Memory B cell (primary cell): ENCODE results near the gene FER1L5.

Experiments used
- ATAC-seq: fragments of 150-1000 bp; cut with Tn5 transposase; 2 replicates; pipeline ENCODE4 v1.10.0; 2021; ENCODE audit warnings: low read depth, mild to moderate bottlenecking, moderate library complexity
- DNase-seq, 2 donors: peaks; one replicate each; pipeline ENCODE4 v3.0.0; 2022; ENCODE audit warnings: low spot score in 2 of 2
- H3K27ac Mint-ChIP-seq: one replicate; pipeline ENCODE4 v1.8.0; 2022; ENCODE audit warnings: mild to moderate bottlenecking, moderate library complexity, mixed read lengths
- H3K27me3 Mint-ChIP-seq: one replicate; pipeline ENCODE4 v1.8.0; 2022; ENCODE audit warnings: mixed read lengths
- H3K36me3 Mint-ChIP-seq: one replicate; pipeline ENCODE4 v1.8.0; 2022; ENCODE audit warnings: mild to moderate bottlenecking, mixed read lengths
- H3K4me1 Mint-ChIP-seq: one replicate; pipeline ENCODE4 v1.8.0; 2022; ENCODE audit warnings: mixed read lengths
- H3K4me3 Mint-ChIP-seq: one replicate; pipeline ENCODE4 v1.8.0; 2022; ENCODE audit warnings: mild to moderate bottlenecking, moderate library complexity, mixed read lengths
- H3K9me3 Mint-ChIP-seq: one replicate; pipeline ENCODE4 v1.8.0; 2022; ENCODE audit warnings: mixed read lengths

Gene FER1L5

DNA sequence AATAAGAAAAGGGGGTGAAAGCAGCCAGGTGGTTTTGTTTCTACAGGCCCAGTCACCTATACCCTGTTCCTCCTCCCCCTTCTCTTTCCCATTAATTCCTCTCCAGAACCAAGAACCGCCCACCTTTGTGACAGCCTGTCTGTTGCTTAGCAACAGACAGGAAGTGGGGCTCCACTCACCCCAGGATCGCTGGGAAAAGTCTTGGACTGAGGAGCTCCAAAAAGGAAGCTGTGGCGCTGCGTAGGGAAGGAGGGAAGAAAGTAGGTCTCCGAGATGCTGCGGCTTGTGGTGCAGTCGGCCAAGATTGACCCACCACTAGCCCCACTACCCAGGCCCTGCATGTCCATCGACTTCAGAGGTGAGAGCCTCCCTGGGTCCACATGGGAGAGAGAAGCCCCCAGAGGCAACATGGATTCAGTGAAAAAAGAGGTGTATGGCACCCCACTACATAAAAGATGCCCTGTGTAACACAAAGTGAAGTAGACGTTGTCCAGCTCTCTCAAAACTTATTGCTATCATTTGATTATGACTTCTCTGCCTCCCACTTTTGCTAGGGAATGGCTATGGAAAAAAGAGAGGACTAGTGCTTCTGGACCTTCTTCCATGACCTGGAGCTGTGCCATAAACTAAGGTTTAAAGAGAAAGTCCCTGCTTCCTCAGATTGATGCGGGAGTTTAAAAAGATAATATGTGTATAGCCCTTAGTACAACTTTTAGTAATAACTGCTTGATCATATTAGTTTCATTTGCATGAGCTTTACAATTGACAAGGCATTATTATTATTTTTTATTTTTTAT is at the start of gene FER1L5:
FER1L5 (plus strand) TSS at position 201 of the 797 bp plus-strand sequence; CDS start at position 274, 73 bp downstream.
- DNase-seq: no peak
- H3K4me1 Mint-ChIP-seq: no peaks in the 10 kb centered on the region
- no peaks in the 10 kb centered on the region for H3K9me3 Mint-ChIP-seq
- no peak within 1 kb of the TSS for H3K27ac Mint-ChIP-seq
- H3K36me3 Mint-ChIP-seq: no peaks in the 10 kb centered on the region
- ATAC-seq: no peak
- H3K4me3 Mint-ChIP-seq: no peak within 1 kb of the TSS
- H3K27me3 Mint-ChIP-seq: peaks cover 1% of the 10 kb centered on the region

GRCh38 chr2:96594282-96594681 is 48.3 kb upstream of the FER1L5 start:
- no peaks in the 10 kb centered on the region for H3K9me3 Mint-ChIP-seq
- DNase-seq: no peak
- peaks cover 40% of the 10 kb centered on the region for H3K36me3 Mint-ChIP-seq
- H3K4me3 Mint-ChIP-seq: no peak overlapping the region
- no peak for ATAC-seq
- no peaks in the 10 kb centered on the region for H3K27me3 Mint-ChIP-seq
- no peak overlapping the region for H3K27ac Mint-ChIP-seq
- peaks cover 4% of the 10 kb centered on the region for H3K4me1 Mint-ChIP-seq

GRCh38 chr2:96594691-96595152 is 47.8 kb upstream of the FER1L5 start:
- DNase-seq (no peak), ATAC-seq (no peak)
- H3K27me3 Mint-ChIP-seq: no peaks in the 10 kb centered on the region
- peaks cover 2% of the 10 kb centered on the region for H3K4me1 Mint-ChIP-seq
- H3K27ac Mint-ChIP-seq: peak overlapping the region; percentile 58
- H3K36me3 Mint-ChIP-seq: peaks cover 40% of the 10 kb centered on the region
- no peaks in the 10 kb centered on the region for H3K9me3 Mint-ChIP-seq
- no peak overlapping the region for H3K4me3 Mint-ChIP-seq

GRCh38 chr2:96596596-96596995 is 46.0 kb upstream of the FER1L5 start:
- no peaks in the 10 kb centered on the region for H3K9me3 Mint-ChIP-seq
- H3K27ac Mint-ChIP-seq: no peak overlapping the region
- DNase-seq (no peak), ATAC-seq (no peak)
- H3K4me1 Mint-ChIP-seq: no peaks in the 10 kb centered on the region
- no peaks in the 10 kb centered on the region for H3K27me3 Mint-ChIP-seq
- H3K4me3 Mint-ChIP-seq: no peak overlapping the region
- peaks cover 45% of the 10 kb centered on the region for H3K36me3 Mint-ChIP-seq

DNA sequence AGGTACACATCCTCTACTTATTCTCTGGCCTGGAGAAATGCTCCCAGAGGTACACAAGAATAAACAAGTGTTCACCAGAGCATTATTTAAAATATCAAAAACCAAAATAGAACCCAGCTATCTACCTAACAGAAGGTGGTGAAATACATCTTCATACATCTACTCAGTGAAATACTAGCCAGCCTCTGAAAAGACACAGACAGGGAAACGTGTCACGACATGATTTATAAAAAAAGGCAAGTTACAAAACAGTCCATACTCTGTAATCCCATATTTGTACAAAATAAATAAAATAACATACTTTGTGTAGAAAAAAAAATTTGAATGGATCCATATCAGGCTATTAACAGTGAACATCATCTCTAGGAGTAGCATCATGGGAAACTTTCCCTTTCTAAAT is 42.6 kb upstream of the FER1L5 start:
- H3K27me3 Mint-ChIP-seq: no peaks in the 10 kb centered on the region
- no peak overlapping the region for H3K27ac Mint-ChIP-seq
- no peak for ATAC-seq

DNA sequence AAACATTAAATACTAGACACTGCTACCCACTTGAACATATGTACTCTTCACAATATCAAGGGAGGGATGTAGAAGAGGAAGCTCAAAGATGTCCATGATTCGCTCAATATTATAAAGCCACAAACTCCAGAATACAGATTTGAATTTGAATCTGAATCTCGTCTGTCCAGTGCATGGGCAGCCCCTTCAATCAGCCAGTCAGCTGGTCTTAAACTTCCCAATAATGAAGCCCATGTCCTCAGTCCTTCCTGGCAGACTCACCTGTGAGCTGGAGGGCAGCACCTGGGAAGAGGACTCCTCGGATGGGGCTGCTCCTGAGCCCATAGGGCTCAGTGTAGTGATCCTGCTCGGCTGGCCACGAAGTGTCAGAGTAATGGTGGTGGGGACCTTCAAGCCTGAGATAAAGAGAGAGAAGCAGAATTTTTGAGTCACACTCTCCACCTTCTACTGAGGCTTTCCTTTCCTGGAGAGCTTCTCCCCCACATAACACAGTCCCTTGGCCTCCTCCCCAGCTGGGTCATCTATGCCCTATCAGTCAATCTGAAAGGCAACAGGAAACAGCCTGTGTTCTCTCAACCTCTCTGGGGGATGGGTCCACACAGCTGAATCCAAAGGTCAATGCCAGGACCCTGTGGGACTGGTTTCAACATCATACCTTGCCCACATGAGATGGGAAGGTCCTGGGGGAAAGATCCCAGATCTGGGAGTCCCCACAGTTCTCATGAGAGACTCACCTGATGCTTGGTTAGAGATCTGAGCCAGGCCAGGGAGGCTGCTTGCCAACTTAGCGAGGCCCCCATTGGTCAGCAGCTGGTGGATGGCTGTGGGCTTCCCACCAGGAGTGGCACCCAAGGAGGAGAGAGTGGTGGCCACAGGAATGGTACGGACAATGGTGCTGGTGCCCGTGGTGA is 40.9 kb upstream of the FER1L5 start:
- H3K4me3 Mint-ChIP-seq: no peak overlapping the region
- peaks cover 43% of the 10 kb centered on the region for H3K36me3 Mint-ChIP-seq
- H3K4me1 Mint-ChIP-seq: no peaks in the 10 kb centered on the region
- ATAC-seq (no peak), DNase-seq (no peak)
- H3K9me3 Mint-ChIP-seq: no peaks in the 10 kb centered on the region
- H3K27me3 Mint-ChIP-seq: no peaks in the 10 kb centered on the region
- H3K27ac Mint-ChIP-seq: peak overlapping the region; percentile 43

More for the DNA sequence above, 42.6 kb upstream of the FER1L5 start:
- Mint-ChIP-seq H3K9me3 (no peaks in the 10 kb centered on the region), H3K36me3 (peaks cover 35% of the 10 kb centered on the region), H3K4me3 (no peak overlapping the region), H3K4me1 (no peaks in the 10 kb centered on the region)
- no peak for DNase-seq

GRCh38 chr2:96602330-96602823 is 40.2 kb upstream of the FER1L5 start:
- Mint-ChIP-seq H3K9me3 (no peaks in the 10 kb centered on the region), H3K4me3 (no peak overlapping the region), H3K27me3 (no peaks in the 10 kb centered on the region), H3K27ac (peak overlapping the region; percentile 43), H3K4me1 (no peaks in the 10 kb centered on the region), H3K36me3 (peaks cover 47% of the 10 kb centered on the region)
- ATAC-seq (peak; percentile 39), DNase-seq (no peak)

DNA sequence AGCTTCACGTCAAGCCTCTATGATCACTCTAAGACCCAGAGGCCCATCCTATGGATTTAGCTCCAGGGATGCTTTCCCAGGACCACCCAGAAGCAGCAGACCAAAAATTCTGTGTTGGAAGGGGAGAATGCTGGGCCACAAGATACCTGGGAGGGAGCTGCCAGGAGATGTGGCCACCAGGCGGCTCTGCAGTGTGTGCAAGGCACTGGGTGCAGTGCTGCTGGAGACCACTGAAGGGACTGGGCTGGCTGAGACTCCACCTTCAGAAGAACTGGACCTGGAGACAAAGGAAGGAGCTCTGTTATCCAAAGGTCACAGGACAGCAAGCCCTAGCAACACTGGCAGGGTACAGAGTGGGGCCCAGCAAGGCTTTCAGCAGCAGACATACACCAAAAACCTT is 38.5 kb upstream of the FER1L5 start:
- Mint-ChIP-seq H3K4me1 (no peaks in the 10 kb centered on the region), H3K36me3 (peaks cover 47% of the 10 kb centered on the region), H3K4me3 (no peak overlapping the region), H3K27me3 (no peaks in the 10 kb centered on the region), H3K9me3 (no peaks in the 10 kb centered on the region), H3K27ac (no peak overlapping the region)
- DNase-seq: no peak
- ATAC-seq: peak; percentile 53

DNA sequence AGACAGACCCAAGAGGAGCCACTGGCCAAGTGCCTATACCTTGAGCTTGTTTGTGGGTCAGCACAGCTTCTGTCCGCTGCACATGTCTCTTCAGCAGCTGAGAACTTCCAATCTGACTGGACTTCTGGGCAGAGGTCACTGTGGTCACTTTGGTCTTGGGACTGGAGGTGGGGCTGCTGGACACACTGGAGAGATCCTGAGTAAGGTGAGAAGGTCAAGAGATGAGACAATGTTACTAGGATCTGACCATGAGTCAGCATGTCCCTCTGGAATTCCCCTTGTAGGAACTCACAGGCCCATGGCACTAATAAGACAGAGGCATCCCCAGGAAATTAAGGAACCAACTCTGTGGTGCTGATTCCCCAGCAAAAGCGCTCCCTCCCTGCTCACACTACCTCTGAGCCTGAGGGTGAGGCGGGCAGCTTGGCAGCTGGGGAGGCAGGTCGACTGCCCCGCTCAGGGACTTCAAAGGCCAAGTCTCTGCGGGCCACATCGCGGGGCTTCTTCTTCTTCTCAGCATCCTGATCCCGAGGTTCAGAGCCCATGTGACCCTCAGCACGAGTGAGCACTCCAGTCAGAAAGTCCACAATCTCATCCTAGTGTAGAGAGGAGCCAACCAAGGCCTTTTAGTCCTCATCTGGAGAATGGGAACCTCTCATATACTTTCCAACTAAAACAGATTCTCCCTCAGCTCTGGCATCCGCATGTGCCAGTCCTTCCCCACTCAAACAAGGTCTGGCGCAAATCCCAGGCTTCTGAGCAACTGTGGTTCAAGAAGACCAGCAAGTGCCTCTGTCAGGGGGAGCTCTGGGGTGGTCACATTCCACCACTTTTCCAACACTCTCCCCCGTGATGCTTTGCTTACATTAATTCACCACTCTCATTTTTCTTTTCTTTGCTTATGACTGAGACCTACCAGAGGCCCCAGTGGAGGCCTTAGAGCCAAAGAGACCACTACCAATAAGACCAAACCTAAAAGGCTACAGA is 33.8 kb upstream of the FER1L5 start:
- no peak overlapping the region for H3K4me3 Mint-ChIP-seq
- no peaks in the 10 kb centered on the region for H3K27me3 Mint-ChIP-seq
- H3K4me1 Mint-ChIP-seq: no peaks in the 10 kb centered on the region
- DNase-seq (no peak), ATAC-seq (no peak)
- no peaks in the 10 kb centered on the region for H3K9me3 Mint-ChIP-seq
- H3K27ac Mint-ChIP-seq: no peak overlapping the region
- peaks cover 56% of the 10 kb centered on the region for H3K36me3 Mint-ChIP-seq

DNA sequence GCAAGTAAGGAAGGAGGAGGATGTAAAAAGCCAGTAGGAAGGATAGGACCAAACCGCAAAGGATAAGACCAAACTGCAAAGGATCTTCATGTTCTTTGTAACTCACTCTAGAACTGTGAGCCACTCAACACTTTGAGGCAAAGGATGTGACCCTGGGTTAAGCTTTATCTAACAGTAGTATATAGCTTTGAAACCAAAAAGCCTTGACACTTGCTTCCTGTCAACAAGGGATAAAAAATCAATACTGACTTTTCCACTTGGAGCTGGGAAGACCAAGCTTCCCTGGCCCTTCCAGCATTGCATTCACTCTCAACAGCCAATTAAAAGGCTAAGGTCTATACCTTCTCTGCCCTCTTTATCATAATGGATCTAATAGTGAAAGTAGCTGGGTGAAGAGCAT is 26.4 kb upstream of the FER1L5 start:
- DNase-seq (no peak), ATAC-seq (no peak)
- Mint-ChIP-seq H3K4me3 (no peak overlapping the region), H3K9me3 (no peaks in the 10 kb centered on the region), H3K27ac (peak overlapping the region; percentile 43), H3K27me3 (no peaks in the 10 kb centered on the region), H3K4me1 (peaks cover 4% of the 10 kb centered on the region), H3K36me3 (peaks cover 33% of the 10 kb centered on the region)

DNA sequence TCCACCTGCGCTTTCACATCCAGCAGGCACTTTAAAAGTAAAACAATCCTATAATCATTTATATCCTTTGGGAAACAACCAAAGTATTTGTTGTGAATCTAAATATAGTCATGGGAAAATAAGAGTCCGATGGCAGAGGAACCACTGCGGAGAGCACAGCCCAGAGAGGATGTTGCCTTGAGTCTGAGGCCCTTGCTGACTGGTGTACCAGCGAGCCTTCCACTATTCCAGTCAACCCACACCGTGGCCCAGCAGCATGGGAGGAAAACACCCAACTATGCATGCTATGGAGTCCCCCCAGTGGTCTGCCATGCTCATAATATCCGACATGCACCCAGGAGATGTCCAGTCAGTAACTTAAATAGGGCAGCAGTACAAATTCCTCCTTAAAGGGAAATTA is 26.0 kb upstream of the FER1L5 start:
- Mint-ChIP-seq H3K27me3 (no peaks in the 10 kb centered on the region), H3K36me3 (peaks cover 29% of the 10 kb centered on the region), H3K27ac (no peak overlapping the region), H3K9me3 (no peaks in the 10 kb centered on the region), H3K4me3 (no peak overlapping the region), H3K4me1 (peaks cover 4% of the 10 kb centered on the region)
- no peak for ATAC-seq
- DNase-seq: no peak

GRCh38 chr2:96617012-96617411 is 25.6 kb upstream of the FER1L5 start:
- Mint-ChIP-seq H3K9me3 (no peaks in the 10 kb centered on the region), H3K27ac (no peak overlapping the region), H3K36me3 (peaks cover 26% of the 10 kb centered on the region), H3K4me1 (peaks cover 4% of the 10 kb centered on the region), H3K4me3 (no peak overlapping the region), H3K27me3 (no peaks in the 10 kb centered on the region)
- DNase-seq: no peak
- no peak for ATAC-seq

GRCh38 chr2:96618596-96619283 is 23.8 kb upstream of the FER1L5 start:
- DNase-seq (no peak), ATAC-seq (no peak)
- Mint-ChIP-seq H3K27ac (no peak overlapping the region), H3K4me1 (peaks cover 8% of the 10 kb centered on the region), H3K27me3 (no peaks in the 10 kb centered on the region), H3K36me3 (peaks cover 25% of the 10 kb centered on the region), H3K4me3 (no peak overlapping the region), H3K9me3 (no peaks in the 10 kb centered on the region)
